SK-N-SH treated with all-trans-retinoic acid at 6 μM for 48 hours (cell line): Measurements from ENCODE around the gene RAPGEFL1.

ENCODE experiments used
- ATAC-seq: fragments of 200-7000 bp; cut with Tn5 transposase; 3 replicates; pipeline ENCODE4 v1.9.1; 2020; ENCODE audit warnings: mild to moderate bottlenecking, moderate library complexity
- BACH2 ChIP-seq: fragments of 250-450 bp; sonication (Bioruptor Pico); IDR thresholded peaks from 2 replicates; pipeline ENCODE4 v1.9.0; 2021; ENCODE audit warnings: mild to moderate bottlenecking, borderline replicate concordance
- CSDC2 ChIP-seq: fragments of 250-450 bp; sonication (Bioruptor Pico); IDR thresholded peaks from 2 replicates; pipeline ENCODE4 v1.5.0; 2020; ENCODE audit warnings: mild to moderate bottlenecking, moderate library complexity
- CSRNP3 ChIP-seq: fragments of 250-450 bp; sonication (Bioruptor Pico); IDR thresholded peaks from 2 replicates; pipeline ENCODE4 v1.5.1; 2021; ENCODE audit warnings: mild to moderate bottlenecking, moderate library complexity
- ISL1 ChIP-seq: fragments of 250-450 bp; sonication (Bioruptor Pico); IDR thresholded peaks from 2 replicates; pipeline ENCODE4 v2.1.2; 2022; ENCODE audit warnings: mild to moderate bottlenecking, moderate library complexity
- OSR1 ChIP-seq: fragments of 250-450 bp; sonication (Bioruptor Pico); IDR thresholded peaks from 2 replicates; pipeline ENCODE4 v1.8.0; 2022; ENCODE audit warnings: moderate library complexity, mild to moderate bottlenecking, inconsistent platforms
- PATZ1 ChIP-seq: fragments of 250-450 bp; sonication (Bioruptor Pico); IDR thresholded peaks from 2 replicates; pipeline ENCODE4 v1.8.0; 2020; ENCODE audit warnings: mild to moderate bottlenecking, moderate library complexity, borderline replicate concordance
- POU6F1 ChIP-seq: fragments of 250-450 bp; sonication (Bioruptor Pico); IDR thresholded peaks from 2 replicates; pipeline ENCODE4 v1.8.0; 2021; ENCODE audit warnings: low read depth, mild to moderate bottlenecking, moderate library complexity, borderline replicate concordance
- PPARA ChIP-seq: fragments of 250-450 bp; sonication (Bioruptor Pico); IDR thresholded peaks from 2 replicates; pipeline ENCODE4 v1.5.0; 2020; ENCODE audit warnings: mild to moderate bottlenecking, borderline replicate concordance
- RARB ChIP-seq: fragments of 250-450 bp; sonication (Bioruptor Pico); IDR thresholded peaks from 2 replicates; pipeline ENCODE4 v1.8.0; 2021; ENCODE audit warnings: mild to moderate bottlenecking, moderate library complexity
- SNAI2 ChIP-seq: fragments of 250-450 bp; sonication (Bioruptor Pico); IDR thresholded peaks from 2 replicates; pipeline ENCODE4 v1.5.0; 2020; ENCODE audit warnings: mild to moderate bottlenecking, moderate library complexity
- TCF4 ChIP-seq: fragments of 250-450 bp; sonication (Bioruptor Pico); IDR thresholded peaks from 2 replicates; pipeline ENCODE4 v1.8.0; 2021; ENCODE audit warnings: mild to moderate bottlenecking, moderate library complexity, borderline replicate concordance
- TOX ChIP-seq: fragments of 250-450 bp; sonication (Bioruptor Pico); IDR thresholded peaks from 2 replicates; pipeline ENCODE4 v1.8.0; 2021; ENCODE audit warnings: mild to moderate bottlenecking, moderate library complexity, borderline replicate concordance
- TSHZ2 ChIP-seq: fragments of 250-450 bp; sonication (Bioruptor Pico); IDR thresholded peaks from 2 replicates; pipeline ENCODE4 v1.5.0; 2020; ENCODE audit warnings: mild to moderate bottlenecking, moderate library complexity
- ZC3H10 ChIP-seq: fragments of 250-450 bp; sonication (Bioruptor Pico); IDR thresholded peaks from 2 replicates; pipeline ENCODE4 v1.5.1; 2021; ENCODE audit warnings: mild to moderate bottlenecking, moderate library complexity
- ZNF565 ChIP-seq: fragments of 450-650 bp; formaldehyde crosslinking; conservative IDR thresholded peaks from 2 replicates; pipeline ENCODE4 v1.5.0; 2020; ENCODE audit warnings: low read depth, mild to moderate bottlenecking, moderate library complexity
- ZNF70 ChIP-seq: fragments of 450-650 bp; formaldehyde crosslinking; IDR thresholded peaks from 2 replicates; pipeline ENCODE4 v1.5.0; 2020; ENCODE audit warnings: mild to moderate bottlenecking, moderate library complexity
- ZNF8 ChIP-seq: fragments of 450-650 bp; formaldehyde crosslinking; IDR thresholded peaks from 2 replicates; pipeline ENCODE4 v1.5.0; 2020; ENCODE audit warnings: mild to moderate bottlenecking, moderate library complexity

Gene RAPGEFL1

GRCh38 chr17:40179923-40180659 lies 2.8 kb downstream of the RAPGEFL1 start (continued):
- TF ChIP-seq TSHZ2 (CRISPR knock-in tag) (no peak), ZNF8 (no peak), CSRNP3 (CRISPR knock-in tag) (no peak), OSR1 (CRISPR knock-in tag) (no peak), TCF4 (CRISPR knock-in tag) (no peak), ISL1 (CRISPR knock-in tag) (no peak), RARB (CRISPR knock-in tag) (no peak), PPARA (CRISPR knock-in tag) (no peak), POU6F1 (no peak)
- TF ChIP-seq, all 23 proteins: peak for 0

GRCh38 chr17:40180694-40181093 lies 3.4 kb downstream of the RAPGEFL1 start:
- no peak for ATAC-seq
- TF ChIP-seq ZC3H10 (CRISPR knock-in tag) (no peak), ZNF8 (no peak), PATZ1 (CRISPR knock-in tag) (no peak), ISL1 (CRISPR knock-in tag) (no peak), POU6F1 (no peak), ZNF70 (CRISPR knock-in tag) (no peak), CSDC2 (no peak)

- no peak for ATAC-seq
- no peak for TF ChIP-seq CSRNP3 (CRISPR knock-in tag)
- no peak for TF ChIP-seq ZC3H10 (CRISPR knock-in tag)
- TF ChIP-seq RARB (CRISPR knock-in tag) = no peak
- TF ChIP-seq POU6F1 = no peak
- no peak for TF ChIP-seq OSR1 (CRISPR knock-in tag)
- TF ChIP-seq BACH2 = no peak
- no peak for TF ChIP-seq TOX (CRISPR knock-in tag)
- TF ChIP-seq ZNF565 (CRISPR knock-in tag) = no peak
- TF ChIP-seq PATZ1 (CRISPR knock-in tag) = no peak
- no peak for TF ChIP-seq CSDC2
- no peak for TF ChIP-seq TSHZ2 (CRISPR knock-in tag)
- TF ChIP-seq ZNF8 = no peak
- TF ChIP-seq PPARA (CRISPR knock-in tag) = no peak
- TF ChIP-seq SNAI2 (CRISPR knock-in tag) = no peak
- TF ChIP-seq ZNF70 (CRISPR knock-in tag) = no peak
Observed at GRCh38 chr17:40181205-40181604, 3.9 kb downstream of the RAPGEFL1 start.
